IgD-negative memory B cell (primary cell): ENCODE data around the gene C1orf216. TPM values are rescaled to one million over a fixed set of nuclear protein-coding genes. Genes with fewer than 3 reads are reported as not detected.
"Not testable (repeated sequence)": the region's sequence is repeated elsewhere in the genome, so short reads cannot be mapped to it uniquely, and the experiment has no call there.

ENCODE experiments used
- H3K27ac Mint-ChIP-seq, 3 donors: one replicate each; pipeline ENCODE4 v1.8.0; 2020 to 2022; ENCODE audit warnings: mild to moderate bottlenecking in 3 of 3, mixed read lengths in 3 of 3, moderate library complexity in 1 of 3
- H3K27me3 Mint-ChIP-seq: one replicate; pipeline ENCODE4 v1.8.0; 2021; ENCODE audit warnings: mixed read lengths
- H3K36me3 Mint-ChIP-seq: one replicate; pipeline ENCODE4 v1.8.0; 2020; ENCODE audit warnings: mild to moderate bottlenecking, mixed read lengths
- H3K4me1 Mint-ChIP-seq, 3 donors: one replicate each; pipeline ENCODE4 v1.8.0; 2020 to 2022; ENCODE audit warnings: mixed read lengths in 3 of 3, mild to moderate bottlenecking in 1 of 3
- H3K4me3 Mint-ChIP-seq, 4 donors: one replicate each; pipeline ENCODE4 v1.8.0; 2020 to 2022; ENCODE audit warnings: mild to moderate bottlenecking in 4 of 4, mixed read lengths in 4 of 4, moderate library complexity in 3 of 4
- H3K9me3 Mint-ChIP-seq, 3 donors: one replicate each; pipeline ENCODE4 v1.8.0; 2020 to 2021; ENCODE audit warnings: mixed read lengths in 3 of 3, mild to moderate bottlenecking in 1 of 3
- polyA plus RNA-seq: library from polyadenylated mRNA; unstranded; fragments of 300-500 nt; fragmentation: Illumina TruSeq; gene quantifications from one replicate; pipeline ENCODE4 v1.2.3, GENCODE V29; 2021

Gene C1orf216
- polyA plus RNA-seq, 1 donor from 2014 or later, result 8.0 TPM

DNA sequence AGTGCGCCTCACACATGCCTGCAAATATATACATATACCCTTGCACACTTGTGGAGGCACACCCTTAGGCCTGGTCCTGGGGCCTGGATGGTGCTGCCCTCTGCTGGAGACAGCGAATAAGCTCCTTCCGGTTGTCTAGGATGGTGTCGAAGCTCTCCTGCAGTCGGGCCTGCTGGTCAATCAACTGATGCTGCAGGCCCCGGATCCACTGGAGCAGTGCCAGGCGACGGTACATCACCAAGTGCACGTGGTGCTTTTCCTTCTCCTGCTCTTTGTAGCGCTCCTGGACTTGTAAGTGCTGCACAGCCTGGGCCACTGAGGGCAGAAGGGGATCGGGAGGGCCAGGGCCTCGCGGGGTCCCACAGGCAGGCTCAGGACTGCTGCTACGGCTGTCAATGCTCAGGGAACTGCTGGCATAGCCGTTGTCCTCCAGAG is 3.1 kb downstream of the C1orf216 start:
- peaks cover 14 to 22% (median 19%) of the 10 kb centered on the region in 3 donors for H3K4me1 Mint-ChIP-seq
- peak overlapping the region in 1 of 3 donors; percentile 8 for H3K27ac Mint-ChIP-seq
- no peaks in the 10 kb centered on the region for H3K36me3 Mint-ChIP-seq
- H3K4me3 Mint-ChIP-seq, result peak overlapping the region in 2 of 4 donors; percentile 0 to 52
- H3K27me3 Mint-ChIP-seq, result peaks cover 2% of the 10 kb centered on the region
- no peaks in the 10 kb centered on the region for H3K9me3 Mint-ChIP-seq

DNA sequence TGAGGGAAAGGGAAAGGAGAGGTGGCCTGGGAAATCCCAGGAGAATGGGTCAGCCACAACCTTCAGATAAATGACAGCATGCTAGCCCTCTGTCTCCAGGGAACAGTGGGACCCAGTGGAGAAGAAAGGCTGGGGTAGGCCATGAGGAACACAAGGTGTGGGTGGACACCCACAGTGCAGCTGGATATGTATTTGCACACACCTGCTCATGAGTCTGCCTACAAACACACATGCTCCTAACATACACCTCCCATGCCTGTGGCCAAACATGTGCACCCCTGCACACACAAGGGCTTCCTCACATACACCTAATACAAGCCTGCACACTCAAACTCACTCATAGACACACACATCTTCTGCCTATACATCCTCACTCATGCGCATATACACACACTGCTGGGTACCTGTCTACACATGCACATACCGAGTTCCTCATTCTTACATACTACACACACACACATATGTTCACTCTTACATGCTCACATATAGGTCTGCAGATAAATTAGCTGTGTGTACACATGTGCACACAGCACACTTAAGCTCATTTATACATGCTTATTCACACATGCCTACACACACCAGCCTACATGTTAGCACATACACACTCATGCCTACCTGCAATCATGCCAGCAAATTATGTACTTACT is 3.6 kb downstream of the C1orf216 start:
- Mint-ChIP-seq H3K27ac (peak overlapping the region in 1 of 3 donors; percentile 8), H3K4me3 (peak overlapping the region in 1 of 4 donors; percentile 0), H3K4me1 (peaks cover 14 to 22% (median 19%) of the 10 kb centered on the region in 3 donors), H3K36me3 (no peaks in the 10 kb centered on the region), H3K9me3 (no peaks in the 10 kb centered on the region), H3K27me3 (peaks cover 3% of the 10 kb centered on the region)

DNA sequence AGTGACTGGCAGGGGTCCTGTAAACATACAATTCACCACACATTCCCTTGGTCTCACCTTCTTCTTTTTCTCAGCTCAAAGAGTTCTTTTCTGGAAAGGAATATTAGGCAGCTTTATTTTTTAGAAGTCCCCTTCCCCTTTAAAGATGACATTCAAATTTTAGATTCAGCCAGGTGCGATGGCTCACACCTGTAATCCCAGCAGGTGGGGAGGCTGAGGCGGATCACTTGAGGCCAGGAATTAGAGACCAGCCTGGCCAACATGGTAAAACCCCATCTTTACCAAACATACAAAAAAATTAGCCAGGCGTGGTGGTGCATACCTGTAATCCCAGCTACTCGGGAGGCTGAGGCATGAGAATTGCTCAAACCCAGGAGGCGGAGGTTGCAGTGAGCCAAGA is 7.6 kb downstream of the C1orf216 start:
- H3K4me3 Mint-ChIP-seq, H3K27ac Mint-ChIP-seq, H3K36me3 Mint-ChIP-seq, H3K9me3 Mint-ChIP-seq: not testable (repeated sequence)
- Mint-ChIP-seq H3K4me1 (peaks cover 5 to 22% (median 18%) of the 10 kb centered on the region in 3 donors), H3K27me3 (peaks cover 33% of the 10 kb centered on the region)

GRCh38 chr1:35708952-35709351 is 9.7 kb downstream of the C1orf216 start:
- Mint-ChIP-seq H3K27me3 (peaks cover 37% of the 10 kb centered on the region), H3K4me3 (peak overlapping the region; percentile 44 to 79 (median 60)), H3K4me1 (peaks cover 0 to 15% (median 11%) of the 10 kb centered on the region in 3 donors), H3K36me3 (no peaks in the 10 kb centered on the region), H3K9me3 (no peaks in the 10 kb centered on the region), H3K27ac (no peak overlapping the region)

- no peak overlapping the region for H3K27ac Mint-ChIP-seq
Measured at GRCh38 chr1:35708441-35708921, 10.2 kb downstream of the C1orf216 start.

GRCh38 chr1:35707601-35708440 is 10.9 kb downstream of the C1orf216 start:
- peaks cover 0 to 15% (median 11%) of the 10 kb centered on the region in 3 donors for H3K4me1 Mint-ChIP-seq
- H3K4me3 Mint-ChIP-seq, result peak overlapping the region; percentile 20 to 87 (median 79)
- H3K9me3 Mint-ChIP-seq, result no peaks in the 10 kb centered on the region
- H3K36me3 Mint-ChIP-seq, result no peaks in the 10 kb centered on the region
- peaks cover 44% of the 10 kb centered on the region for H3K27me3 Mint-ChIP-seq
- H3K27ac Mint-ChIP-seq, result no peak overlapping the region

More at GRCh38 chr1:35708441-35708921, 10.2 kb downstream of the C1orf216 start:
- H3K9me3 Mint-ChIP-seq, result no peaks in the 10 kb centered on the region
- no peaks in the 10 kb centered on the region for H3K36me3 Mint-ChIP-seq
- peaks cover 39% of the 10 kb centered on the region for H3K27me3 Mint-ChIP-seq
- H3K4me1 Mint-ChIP-seq, result peaks cover 0 to 15% (median 11%) of the 10 kb centered on the region in 3 donors
- peak overlapping the region; percentile 44 to 83 (median 60) for H3K4me3 Mint-ChIP-seq

DNA sequence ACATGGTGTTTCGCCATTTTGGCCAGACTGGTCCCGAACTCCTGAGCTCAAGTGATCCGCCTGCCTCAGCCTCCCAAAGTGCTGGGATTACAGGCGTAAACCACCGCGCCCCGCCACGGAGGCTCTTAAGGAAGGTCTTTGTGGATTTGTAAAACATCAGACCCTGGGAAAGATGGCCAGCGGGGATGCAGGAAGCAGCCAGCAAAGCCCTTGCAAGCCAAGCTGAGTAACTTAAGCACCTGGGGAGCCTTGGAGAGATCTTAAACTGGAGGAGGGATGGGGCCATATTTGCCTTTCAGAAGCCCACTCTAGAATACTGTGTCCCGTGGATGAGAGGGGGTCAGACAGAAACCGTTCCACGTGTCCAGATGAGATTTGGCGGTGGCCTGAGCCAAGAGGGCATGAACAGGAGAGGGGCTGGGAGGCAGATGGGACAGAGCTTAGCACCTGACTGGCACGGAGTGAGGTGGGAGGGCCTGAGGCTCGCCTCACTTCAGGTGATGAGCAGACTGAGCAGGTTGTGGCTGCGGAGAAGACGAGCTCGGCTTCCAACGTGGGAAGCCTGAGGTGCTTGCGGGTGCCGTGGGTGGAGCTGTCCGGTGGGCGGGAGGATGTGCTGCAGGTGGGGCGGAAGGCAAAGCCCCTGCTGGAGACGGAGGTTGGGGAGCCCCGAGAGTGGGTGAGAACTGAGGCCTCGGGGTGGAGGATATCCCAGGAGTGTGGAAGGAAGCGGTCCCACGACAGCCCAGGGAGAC is 11.7 kb downstream of the C1orf216 start:
- Mint-ChIP-seq H3K36me3 (no peaks in the 10 kb centered on the region), H3K4me3 (peak overlapping the region; percentile 20 to 87 (median 79)), H3K4me1 (peaks cover 0 to 15% (median 11%) of the 10 kb centered on the region in 3 donors), H3K27me3 (peaks cover 47% of the 10 kb centered on the region), H3K9me3 (no peaks in the 10 kb centered on the region), H3K27ac (peak overlapping the region in 1 of 3 donors; percentile 31)

GRCh38 chr1:35702508-35702907 is 16.2 kb downstream of the C1orf216 start:
- peaks cover 0 to 8% (median 3%) of the 10 kb centered on the region in 3 donors for H3K4me1 Mint-ChIP-seq
- no peak overlapping the region for H3K4me3 Mint-ChIP-seq
- H3K27ac Mint-ChIP-seq, result no peak overlapping the region
- peaks cover 58% of the 10 kb centered on the region for H3K27me3 Mint-ChIP-seq
- no peaks in the 10 kb centered on the region for H3K36me3 Mint-ChIP-seq
- H3K9me3 Mint-ChIP-seq, result peaks cover 0 to 4% (median 0%) of the 10 kb centered on the region in 3 donors

GRCh38 chr1:35699152-35699551 is 19.5 kb downstream of the C1orf216 start:
- H3K27ac Mint-ChIP-seq, result not testable (repeated sequence)

GRCh38 chr1:35692317-35692716 is 26.4 kb downstream of the C1orf216 start:
- Mint-ChIP-seq H3K9me3 (no peaks in the 10 kb centered on the region), H3K4me3 (no peak overlapping the region), H3K27me3 (peaks cover 22% of the 10 kb centered on the region), H3K36me3 (no peaks in the 10 kb centered on the region), H3K27ac (peak overlapping the region in 1 of 3 donors; percentile 10), H3K4me1 (peaks cover 0 to 2% (median 0%) of the 10 kb centered on the region in 3 donors)

More at GRCh38 chr1:35699152-35699551, 19.5 kb downstream of the C1orf216 start:
- peaks cover 48% of the 10 kb centered on the region for H3K27me3 Mint-ChIP-seq
- not testable (repeated sequence) for H3K9me3 Mint-ChIP-seq, H3K36me3 Mint-ChIP-seq, H3K4me3 Mint-ChIP-seq, H3K4me1 Mint-ChIP-seq

DNA sequence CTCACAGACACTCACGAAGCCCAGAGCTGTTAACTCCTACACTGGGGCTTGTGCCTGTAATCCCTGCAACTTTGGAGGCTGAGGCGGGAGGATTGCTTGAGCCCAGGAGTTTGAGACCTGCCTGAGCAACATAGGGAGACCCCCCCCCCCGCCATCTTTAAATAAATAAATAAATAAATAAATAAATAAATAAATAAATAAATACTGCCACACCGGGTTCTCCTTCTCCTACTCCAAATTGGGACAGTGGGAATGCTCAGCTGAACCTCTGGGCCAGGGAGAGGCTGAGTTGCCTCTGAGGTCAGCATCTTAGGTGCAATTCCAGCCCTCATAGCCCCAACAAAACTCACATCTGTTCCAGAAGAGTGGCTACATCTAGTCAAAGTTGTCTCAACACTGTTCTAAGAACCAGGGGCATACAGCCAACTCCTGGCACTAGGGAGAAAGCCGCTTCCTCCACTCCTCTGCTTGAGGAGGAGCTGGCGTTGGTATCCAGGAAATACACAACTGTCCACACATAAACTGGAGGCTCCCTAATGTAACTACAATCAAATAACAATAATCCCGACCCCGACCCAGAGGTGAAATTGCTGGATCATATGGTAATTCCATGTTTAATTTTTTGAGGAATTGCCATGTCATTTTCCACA is 27.0 kb downstream of the C1orf216 start:
- H3K36me3 Mint-ChIP-seq, result no peaks in the 10 kb centered on the region
- no peaks in the 10 kb centered on the region for H3K9me3 Mint-ChIP-seq
- H3K4me3 Mint-ChIP-seq, result no peak overlapping the region
- H3K27ac Mint-ChIP-seq, result no peak overlapping the region
- H3K27me3 Mint-ChIP-seq, result peaks cover 20% of the 10 kb centered on the region
- peaks cover 0 to 2% (median 0%) of the 10 kb centered on the region in 3 donors for H3K4me1 Mint-ChIP-seq

- Mint-ChIP-seq H3K4me1 (peaks cover 0 to 2% (median 0%) of the 10 kb centered on the region in 3 donors), H3K4me3 (no peak overlapping the region), H3K27me3 (peaks cover 19% of the 10 kb centered on the region), H3K27ac (no peak overlapping the region), H3K36me3 (no peaks in the 10 kb centered on the region), H3K9me3 (no peaks in the 10 kb centered on the region)
Measured at GRCh38 chr1:35691080-35691479, 27.6 kb downstream of the C1orf216 start.

DNA sequence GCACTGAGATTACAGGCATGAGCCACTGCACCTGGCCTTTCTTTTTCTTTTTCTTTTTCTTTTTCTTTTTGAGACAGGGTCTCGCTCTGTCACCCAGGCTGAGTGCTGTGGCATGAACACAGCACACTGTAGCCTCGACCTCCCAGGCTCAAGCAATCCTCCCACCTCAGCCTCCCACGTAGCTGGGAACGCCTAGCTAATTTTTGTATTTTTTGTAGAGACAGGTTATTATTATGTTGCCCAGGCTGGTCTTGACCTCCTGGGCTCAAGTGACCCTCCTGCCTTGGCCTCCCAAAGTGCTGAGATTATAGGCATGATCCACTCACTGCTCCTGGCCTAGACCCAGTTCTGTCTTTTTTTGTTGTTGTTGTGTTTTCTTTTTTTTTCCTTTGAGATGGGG is 28.6 kb downstream of the C1orf216 start:
- Mint-ChIP-seq H3K4me3 (peak overlapping the region in 1 of 4 donors; percentile 39), H3K27me3 (peaks cover 15% of the 10 kb centered on the region)
- H3K9me3 Mint-ChIP-seq, H3K36me3 Mint-ChIP-seq, H3K27ac Mint-ChIP-seq, H3K4me1 Mint-ChIP-seq: not testable (repeated sequence)

GRCh38 chr1:35688161-35688560 is 30.5 kb downstream of the C1orf216 start:
- Mint-ChIP-seq H3K27me3 (peaks cover 15% of the 10 kb centered on the region), H3K27ac (no peak overlapping the region), H3K9me3 (no peaks in the 10 kb centered on the region), H3K4me3 (no peak overlapping the region), H3K4me1 (peaks cover 0 to 2% (median 0%) of the 10 kb centered on the region in 3 donors), H3K36me3 (no peaks in the 10 kb centered on the region)
